IPS-20b (cell line): ENCODE data around the gene FAM174A.

ENCODE experiments used
- H3K27ac ChIP-seq: one replicate; pipeline ENCODE4 v1.5.1; 2013; ENCODE audit warnings: low read length
- H3K27me3 ChIP-seq: 2 replicates; pipeline ENCODE4 v1.6.1; 2013; ENCODE audit warnings: mild to moderate bottlenecking, low read length, inconsistent platforms; ENCODE audit not compliant: insufficient read depth
- H3K36me3 ChIP-seq: 2 replicates; pipeline ENCODE4 v1.6.1; 2013; ENCODE audit warnings: low read depth, mild to moderate bottlenecking, inconsistent platforms, low read length, moderate library complexity; ENCODE audit not compliant: insufficient read depth
- H3K4me1 ChIP-seq: 2 replicates; pipeline ENCODE4 v1.6.1; 2013; ENCODE audit warnings: mild to moderate bottlenecking, control low read depth, inconsistent platforms, low read length, moderate library complexity; ENCODE audit not compliant: insufficient read depth
- H3K4me3 ChIP-seq: 2 replicates; pipeline ENCODE4 v1.5.1; 2013; ENCODE audit warnings: mild to moderate bottlenecking, low read length, inconsistent platforms
- H3K9ac ChIP-seq: 2 replicates; pipeline ENCODE4 v1.6.1; 2013; ENCODE audit warnings: low read depth, mild to moderate bottlenecking, inconsistent platforms, low read length, moderate library complexity
- H3K9me3 ChIP-seq: 2 replicates; pipeline ENCODE4 v1.6.1; 2013; ENCODE audit warnings: mild to moderate bottlenecking, low read depth, low read length, inconsistent platforms; ENCODE audit not compliant: insufficient read depth

Gene FAM174A

GRCh38 chr5:100539519-100539918 lies 4.3 kb downstream of the FAM174A start:
- H3K9ac ChIP-seq, result no peak overlapping the region
- no peaks in the 10 kb centered on the region for H3K36me3 ChIP-seq
- H3K27me3 ChIP-seq, result no peaks in the 10 kb centered on the region
- no peak overlapping the region for H3K4me3 ChIP-seq
- H3K27ac ChIP-seq, result no peak overlapping the region
- peaks cover 6% of the 10 kb centered on the region; the same call in 1 of the 2 replicates for H3K4me1 ChIP-seq
- no peaks in the 10 kb centered on the region for H3K9me3 ChIP-seq

GRCh38 chr5:100542086-100542485 lies 6.9 kb downstream of the FAM174A start:
- Histone ChIP-seq H3K36me3 (no peaks in the 10 kb centered on the region), H3K27ac (no peak overlapping the region), H3K9me3 (no peaks in the 10 kb centered on the region), H3K4me1 (no peaks in the 10 kb centered on the region), H3K27me3 (no peaks in the 10 kb centered on the region), H3K4me3 (no peak overlapping the region), H3K9ac (no peak overlapping the region)

- no peak overlapping the region for H3K4me3 ChIP-seq
- H3K4me1 ChIP-seq, result no peaks in the 10 kb centered on the region
- H3K36me3 ChIP-seq, result no peaks in the 10 kb centered on the region
- H3K27ac ChIP-seq, result no peak overlapping the region
- no peak overlapping the region for H3K9ac ChIP-seq
- no peaks in the 10 kb centered on the region for H3K9me3 ChIP-seq
- no peaks in the 10 kb centered on the region for H3K27me3 ChIP-seq
These were observed 10.8 kb downstream of the FAM174A start for GRCh38 chr5:100546001-100546400.

GRCh38 chr5:100550531-100551051 lies 15.4 kb downstream of the FAM174A start:
- Histone ChIP-seq H3K4me3 (no peak overlapping the region), H3K36me3 (no peaks in the 10 kb centered on the region), H3K27me3 (no peaks in the 10 kb centered on the region), H3K9me3 (no peaks in the 10 kb centered on the region), H3K4me1 (no peaks in the 10 kb centered on the region), H3K27ac (no peak overlapping the region), H3K9ac (no peak overlapping the region)

- Histone ChIP-seq H3K9ac (no peak overlapping the region), H3K4me3 (no peak overlapping the region), H3K27ac (no peak overlapping the region), H3K4me1 (no peaks in the 10 kb centered on the region), H3K36me3 (no peaks in the 10 kb centered on the region), H3K27me3 (no peaks in the 10 kb centered on the region), H3K9me3 (no peaks in the 10 kb centered on the region)
These were observed 16.0 kb downstream of the FAM174A start for GRCh38 chr5:100551183-100551582.

GRCh38 chr5:100553209-100553608 lies 18.0 kb downstream of the FAM174A start:
- no peaks in the 10 kb centered on the region for H3K27me3 ChIP-seq
- H3K36me3 ChIP-seq, result no peaks in the 10 kb centered on the region
- no peak overlapping the region for H3K4me3 ChIP-seq
- H3K9me3 ChIP-seq, result no peaks in the 10 kb centered on the region
- no peak overlapping the region for H3K27ac ChIP-seq
- H3K9ac ChIP-seq, result no peak overlapping the region
- H3K4me1 ChIP-seq, result no peaks in the 10 kb centered on the region

GRCh38 chr5:100560860-100561259 lies 25.7 kb downstream of the FAM174A start:
- Histone ChIP-seq H3K9me3 (no peaks in the 10 kb centered on the region), H3K27ac (no peak overlapping the region), H3K9ac (no peak overlapping the region), H3K4me1 (no peaks in the 10 kb centered on the region), H3K4me3 (no peak overlapping the region), H3K36me3 (no peaks in the 10 kb centered on the region), H3K27me3 (no peaks in the 10 kb centered on the region)

- Histone ChIP-seq H3K36me3 (no peaks in the 10 kb centered on the region), H3K9me3 (no peaks in the 10 kb centered on the region), H3K4me1 (no peaks in the 10 kb centered on the region), H3K9ac (no peak overlapping the region), H3K27ac (no peak overlapping the region), H3K4me3 (no peak overlapping the region), H3K27me3 (no peaks in the 10 kb centered on the region)
These were observed 27.6 kb downstream of the FAM174A start for GRCh38 chr5:100562821-100563220.

- Histone ChIP-seq H3K9ac (no peak overlapping the region), H3K27me3 (no peaks in the 10 kb centered on the region), H3K9me3 (no peaks in the 10 kb centered on the region), H3K4me1 (no peaks in the 10 kb centered on the region), H3K36me3 (no peaks in the 10 kb centered on the region), H3K4me3 (no peak overlapping the region), H3K27ac (no peak overlapping the region)
These were observed 31.4 kb downstream of the FAM174A start for GRCh38 chr5:100566382-100567141.

GRCh38 chr5:100574716-100575115 lies 39.5 kb downstream of the FAM174A start:
- Histone ChIP-seq H3K4me3 (no peak overlapping the region), H3K27ac (no peak overlapping the region), H3K9me3 (no peaks in the 10 kb centered on the region), H3K4me1 (no peaks in the 10 kb centered on the region), H3K36me3 (no peaks in the 10 kb centered on the region), H3K27me3 (no peaks in the 10 kb centered on the region), H3K9ac (no peak overlapping the region)

GRCh38 chr5:100575815-100576214 lies 40.6 kb downstream of the FAM174A start:
- no peaks in the 10 kb centered on the region for H3K4me1 ChIP-seq
- no peaks in the 10 kb centered on the region for H3K36me3 ChIP-seq
- no peak overlapping the region for H3K4me3 ChIP-seq
- H3K27ac ChIP-seq, result no peak overlapping the region
- no peaks in the 10 kb centered on the region for H3K9me3 ChIP-seq
- no peak overlapping the region for H3K9ac ChIP-seq
- no peaks in the 10 kb centered on the region for H3K27me3 ChIP-seq

- H3K27me3 ChIP-seq, result no peaks in the 10 kb centered on the region
- H3K9ac ChIP-seq, result no peak overlapping the region
- no peaks in the 10 kb centered on the region for H3K9me3 ChIP-seq
- no peaks in the 10 kb centered on the region for H3K4me1 ChIP-seq
- no peak overlapping the region for H3K4me3 ChIP-seq
- no peak overlapping the region for H3K27ac ChIP-seq
- no peaks in the 10 kb centered on the region for H3K36me3 ChIP-seq
These were observed 41.1 kb downstream of the FAM174A start for GRCh38 chr5:100576217-100576751.
